Measurements from ENCODE around the gene SNCG. TPM values are rescaled to one million over a fixed set of nuclear protein-coding genes. Genes with fewer than 3 reads are reported as not detected.

SNCG gene
- polyA plus RNA-seq, 3 donors, result 1.8 TPM; not detected in 2

DNA sequence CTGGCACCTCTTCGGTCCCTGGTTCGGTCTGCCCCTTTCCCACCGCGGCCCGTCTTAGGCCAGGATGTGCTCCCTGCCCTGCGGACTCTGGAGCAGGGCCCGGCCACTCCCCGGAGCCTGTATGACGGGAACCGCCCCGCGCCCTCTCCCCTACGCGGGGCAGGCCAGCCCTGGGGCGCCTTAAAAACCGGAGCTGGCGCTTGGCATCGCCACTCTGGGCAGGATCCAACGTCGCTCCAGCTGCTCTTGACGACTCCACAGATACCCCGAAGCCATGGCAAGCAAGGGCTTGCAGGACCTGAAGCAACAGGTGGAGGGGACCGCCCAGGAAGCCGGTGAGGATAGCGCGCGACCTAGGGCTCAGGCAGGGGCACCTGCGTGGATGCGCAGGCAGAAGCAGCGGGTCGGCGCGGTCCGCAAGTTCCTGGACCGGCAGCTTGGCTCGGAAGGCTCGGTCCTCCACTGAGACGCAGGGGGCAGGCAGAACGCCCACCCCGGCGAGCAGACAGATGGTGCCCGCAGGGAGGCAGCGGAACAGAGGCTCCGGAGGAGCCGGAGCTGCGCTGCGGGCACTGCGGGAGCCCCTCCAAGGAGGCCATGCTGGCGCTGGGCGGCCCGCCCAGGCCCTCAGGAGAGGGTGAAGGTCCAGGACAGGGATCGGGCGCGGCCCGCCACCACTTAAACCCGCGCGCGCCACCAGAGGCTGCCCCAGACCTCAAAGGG, 10.0 kb downstream of the SNCG start, which contains the start of gene ADIRF:
ADIRF (plus strand) TSS at position 212 of the 723 bp plus-strand sequence; CDS start at position 275, 63 bp downstream.
- no peak within 1 kb of the TSS for H3K27ac ChIP-seq (ENCODE audit: low read depth in 1 of 2, low read length in 2 of 2)
- peaks cover 52 to 81% (median 59%) of the 10 kb centered on the region in 3 donors for H3K27me3 Mint-ChIP-seq (ENCODE audit: low read depth in 3 of 3)
- H3K79me2 ChIP-seq (ENCODE audit: insufficient read depth, low read length), result no peaks in the 10 kb centered on the region
- H3K9me3 ChIP-seq (replicated peaks in 1 of 2; ENCODE audit: control insufficient read depth in 1 of 2, insufficient read depth in 1 of 2, low read length in 2 of 2), result no peaks in the 10 kb centered on the region
- peaks cover 0 to 7% (median 0%) of the 10 kb centered on the region in 7 donors for H3K9me3 Mint-ChIP-seq
- intact Hi-C loops (cut with micrococcal nuclease), result no loop called here
- 8% methylated on average over 56 of the region's 59 CpGs for WGBS (ENCODE audit: insufficient coverage)
- H3K4me1 Mint-ChIP-seq, result peaks cover 39% of the 10 kb centered on the region
- H3K9ac ChIP-seq (ENCODE audit: insufficient read depth, low read length, poor library complexity, severe bottlenecking), result no peak within 1 kb of the TSS
- peak within 1 kb of the TSS; percentile 21 for H3K4me2 ChIP-seq (replicated peaks; ENCODE audit: extremely low read depth, low read length, poor library complexity, severe bottlenecking)
- H3K27ac Mint-ChIP-seq, result peak within 1 kb of the TSS in 2 of 7 donors; percentile 23 to 76
- no peaks in the 10 kb centered on the region for H3K36me3 ChIP-seq (replicated peaks in 1 of 2; ENCODE audit: control insufficient read depth in 1 of 2, insufficient read depth in 2 of 2, low read length in 2 of 2)
- no peak for DNase-seq
- peaks cover 0 to 4% of the 10 kb centered on the region in 2 donors for H3K36me3 Mint-ChIP-seq
- peak within 1 kb of the TSS in 1 of 3 experiments; percentile 24 for H3K4me3 ChIP-seq (replicated peaks in 1 of 3; ENCODE audit: low read depth in 2 of 3, low read length in 3 of 3)
- peaks cover 19 to 49% of the 10 kb centered on the region in 2 donors for H3K27me3 ChIP-seq (ENCODE audit: control insufficient read depth in 2 of 2, insufficient read depth in 2 of 2, low read length in 2 of 2)
- H2AFZ ChIP-seq (ENCODE audit: insufficient read depth, low read depth, low read length, poor library complexity, severe bottlenecking), result peak within 1 kb of the TSS; percentile 27
- peak within 1 kb of the TSS; percentile 27 to 73 for H3K4me3 Mint-ChIP-seq
- H4K20me1 ChIP-seq (ENCODE audit: insufficient read depth, low read length), result no peaks in the 10 kb centered on the region
- peaks cover 40 to 50% of the 10 kb centered on the region in 2 donors for H3K4me1 ChIP-seq (ENCODE audit: control insufficient read depth in 1 of 2, insufficient read depth in 2 of 2, low read length in 2 of 2)
- TF ChIP-seq, protein P1, sequence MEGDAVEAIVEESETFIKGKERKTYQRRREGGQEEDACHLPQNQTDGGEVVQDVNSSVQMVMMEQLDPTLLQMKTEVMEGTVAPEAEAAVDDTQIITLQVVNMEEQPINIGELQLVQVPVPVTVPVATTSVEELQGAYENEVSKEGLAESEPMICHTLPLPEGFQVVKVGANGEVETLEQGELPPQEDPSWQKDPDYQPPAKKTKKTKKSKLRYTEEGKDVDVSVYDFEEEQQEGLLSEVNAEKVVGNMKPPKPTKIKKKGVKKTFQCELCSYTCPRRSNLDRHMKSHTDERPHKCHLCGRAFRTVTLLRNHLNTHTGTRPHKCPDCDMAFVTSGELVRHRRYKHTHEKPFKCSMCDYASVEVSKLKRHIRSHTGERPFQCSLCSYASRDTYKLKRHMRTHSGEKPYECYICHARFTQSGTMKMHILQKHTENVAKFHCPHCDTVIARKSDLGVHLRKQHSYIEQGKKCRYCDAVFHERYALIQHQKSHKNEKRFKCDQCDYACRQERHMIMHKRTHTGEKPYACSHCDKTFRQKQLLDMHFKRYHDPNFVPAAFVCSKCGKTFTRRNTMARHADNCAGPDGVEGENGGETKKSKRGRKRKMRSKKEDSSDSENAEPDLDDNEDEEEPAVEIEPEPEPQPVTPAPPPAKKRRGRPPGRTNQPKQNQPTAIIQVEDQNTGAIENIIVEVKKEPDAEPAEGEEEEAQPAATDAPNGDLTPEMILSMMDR (IDR thresholded peaks at IDR 0.05), result no peak

DNA sequence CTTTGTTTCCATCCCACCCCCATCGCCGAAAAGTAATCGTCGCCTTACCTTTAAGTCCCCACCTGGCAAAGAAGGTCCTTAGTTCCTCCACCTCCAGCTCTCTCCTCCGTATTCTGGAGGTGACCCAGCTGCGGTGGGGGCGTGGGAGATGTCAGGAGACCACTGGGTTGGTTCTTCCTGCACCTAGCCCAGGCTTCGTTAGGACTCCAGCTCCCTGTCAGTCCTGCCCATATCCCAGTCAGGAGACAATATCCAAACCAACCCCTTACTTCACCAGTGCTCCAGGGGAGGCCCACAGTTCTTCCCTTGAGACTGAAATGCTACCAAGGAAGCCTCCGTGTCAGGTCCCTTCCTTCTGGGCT, 10.6 kb downstream of the SNCG start:
- Mint-ChIP-seq H3K27ac (peak overlapping the region in 2 of 7 donors; percentile 23 to 76), H3K4me3 (peak overlapping the region in 1 of 2 donors; percentile 70), H3K36me3 (peaks cover 0 to 4% of the 10 kb centered on the region in 2 donors), H3K9me3 (peaks cover 0 to 7% (median 0%) of the 10 kb centered on the region in 7 donors), H3K27me3 (ENCODE audit: low read depth in 3 of 3) (peaks cover 52 to 85% (median 59%) of the 10 kb centered on the region in 3 donors), H3K4me1 (peaks cover 39% of the 10 kb centered on the region)
- H3K9me3 ChIP-seq (replicated peaks in 1 of 2; ENCODE audit: control insufficient read depth in 1 of 2, insufficient read depth in 1 of 2, low read length in 2 of 2), result no peaks in the 10 kb centered on the region
- H3K27ac ChIP-seq (ENCODE audit: low read depth in 1 of 2, low read length in 2 of 2), result no peak overlapping the region
- TF ChIP-seq, protein P1 (IDR thresholded peaks at IDR 0.05), result no peak
- H3K4me1 ChIP-seq (ENCODE audit: control insufficient read depth in 1 of 2, insufficient read depth in 2 of 2, low read length in 2 of 2), result peaks cover 40 to 50% of the 10 kb centered on the region in 2 donors
- no peaks in the 10 kb centered on the region for H3K36me3 ChIP-seq (replicated peaks in 1 of 2; ENCODE audit: control insufficient read depth in 1 of 2, insufficient read depth in 2 of 2, low read length in 2 of 2)
- DNase-seq, result no peak
- H3K4me2 ChIP-seq (replicated peaks; ENCODE audit: extremely low read depth, low read length, poor library complexity, severe bottlenecking), result no peak overlapping the region
- peaks cover 19 to 49% of the 10 kb centered on the region in 2 donors for H3K27me3 ChIP-seq (ENCODE audit: control insufficient read depth in 2 of 2, insufficient read depth in 2 of 2, low read length in 2 of 2)
- H3K4me3 ChIP-seq (replicated peaks in 1 of 3; ENCODE audit: low read depth in 2 of 3, low read length in 3 of 3), result no peak overlapping the region
- H3K9ac ChIP-seq (ENCODE audit: insufficient read depth, low read length, poor library complexity, severe bottlenecking), result no peak overlapping the region
- no peaks in the 10 kb centered on the region for H4K20me1 ChIP-seq (ENCODE audit: insufficient read depth, low read length)
- H2AFZ ChIP-seq (ENCODE audit: insufficient read depth, low read depth, low read length, poor library complexity, severe bottlenecking), result no peak overlapping the region
- WGBS (ENCODE audit: insufficient coverage), result 56% methylated on average over 1 of the region's 9 CpGs
- no peaks in the 10 kb centered on the region for H3K79me2 ChIP-seq (ENCODE audit: insufficient read depth, low read length)
- intact Hi-C loops (cut with micrococcal nuclease), result no loop called here
